HG03060 (cell line): ENCODE results near the gene WWOX.

ENCODE experiments used
- ATAC-seq: cut with Tn5 transposase; IDR thresholded peaks from one replicate; pipeline ENCODE4 v1.9.1; 2021; ENCODE audit warnings: low read depth, moderate number of reproducible peaks; ENCODE audit not compliant: unreplicated experiment

Gene WWOX

DNA sequence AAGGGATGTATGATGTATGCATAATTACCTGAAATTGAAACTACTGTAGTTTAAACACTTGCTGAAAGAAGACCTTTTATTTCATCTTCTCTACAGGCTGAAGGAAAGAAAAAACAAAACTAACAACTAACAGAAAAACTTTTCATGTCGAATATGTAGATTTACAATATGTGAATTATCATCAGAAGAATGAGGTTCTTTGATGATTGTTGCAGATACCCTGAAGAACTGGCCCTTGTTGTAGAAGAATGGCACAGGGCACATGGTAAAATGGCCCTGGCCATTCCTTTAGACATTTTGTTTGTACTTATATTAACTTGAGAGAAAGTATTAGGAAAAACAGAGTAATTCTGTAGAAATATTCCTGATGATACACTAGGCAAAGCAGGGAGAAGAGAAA is 1057.3 kb downstream of the WWOX start:
- ATAC-seq: no peak

DNA sequence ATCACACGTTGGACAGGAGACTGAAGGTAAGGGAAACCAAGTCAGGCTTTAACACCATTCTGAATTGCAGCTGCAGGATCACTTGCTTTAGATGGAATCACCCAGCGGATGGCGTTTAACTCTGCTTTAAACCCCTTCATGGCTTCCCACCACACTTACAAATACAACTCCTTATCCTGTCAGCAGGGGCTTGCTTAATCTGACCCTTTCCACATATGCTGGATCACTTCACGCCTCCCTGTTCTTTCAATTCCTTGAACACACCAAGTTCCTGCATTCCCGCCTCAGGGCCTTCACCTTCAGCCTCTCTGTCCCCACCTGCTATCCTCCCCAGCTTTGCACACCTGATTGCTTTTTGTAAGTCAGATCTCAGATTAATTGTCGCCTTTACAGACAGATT is 1058.9 kb downstream of the WWOX start:
- no peak for ATAC-seq

DNA sequence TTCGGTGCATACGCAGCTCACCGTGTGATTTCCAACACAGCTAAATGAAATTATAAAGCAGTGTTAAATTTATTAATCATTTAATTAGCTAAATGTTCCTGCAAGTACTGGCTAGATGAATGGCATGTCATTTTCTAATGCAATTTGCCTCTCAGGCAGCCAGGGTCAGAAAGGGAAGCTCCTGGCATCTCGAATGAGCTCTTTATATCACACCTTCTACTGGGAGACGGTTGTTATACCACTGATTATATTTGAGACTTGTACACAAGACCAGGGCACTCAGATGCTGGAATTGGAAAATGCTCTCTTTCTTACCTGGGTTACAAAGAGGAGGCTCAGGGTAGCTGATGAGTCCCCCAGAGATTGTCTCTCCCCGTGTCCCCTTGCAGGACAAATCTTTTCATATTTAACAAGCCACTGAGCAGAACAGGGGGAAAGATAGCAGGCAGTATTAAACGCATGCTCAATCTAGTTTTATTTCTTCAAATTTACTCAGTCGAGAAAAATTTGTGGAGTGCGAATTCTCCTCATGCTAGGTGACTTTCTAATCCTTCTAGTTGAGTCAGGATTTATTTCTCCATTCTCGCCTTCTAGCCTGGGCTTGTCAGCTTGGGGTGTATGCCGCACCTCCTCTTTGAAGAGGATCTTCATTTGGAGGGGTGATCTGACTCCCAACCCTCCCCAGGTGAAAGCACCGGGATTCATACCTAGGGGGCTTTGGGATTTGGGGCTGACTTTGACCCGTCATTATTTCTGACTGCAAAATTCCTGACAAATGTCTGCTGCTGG is 1060.0 kb downstream of the WWOX start:
- no peak for ATAC-seq

DNA sequence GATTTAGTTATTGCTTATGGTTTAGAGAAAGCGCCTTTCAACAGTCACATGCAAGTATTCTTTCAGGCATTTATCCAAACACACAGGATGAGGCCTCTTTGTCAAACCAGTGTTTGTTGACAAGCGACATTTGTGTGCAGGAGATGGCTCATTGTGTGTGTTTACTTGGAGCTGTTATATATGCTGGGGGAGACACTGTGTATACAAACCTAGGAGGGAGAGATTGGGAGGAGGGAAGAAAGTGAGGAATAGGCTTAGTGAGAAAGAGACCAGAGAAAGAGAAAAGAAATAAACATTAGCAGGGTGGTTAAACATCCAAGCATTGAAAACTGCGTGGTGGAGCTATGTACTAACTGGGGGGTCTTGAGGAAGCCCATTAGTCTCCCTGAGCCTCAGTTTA is 1063.5 kb downstream of the WWOX start:
- no peak for ATAC-seq

DNA sequence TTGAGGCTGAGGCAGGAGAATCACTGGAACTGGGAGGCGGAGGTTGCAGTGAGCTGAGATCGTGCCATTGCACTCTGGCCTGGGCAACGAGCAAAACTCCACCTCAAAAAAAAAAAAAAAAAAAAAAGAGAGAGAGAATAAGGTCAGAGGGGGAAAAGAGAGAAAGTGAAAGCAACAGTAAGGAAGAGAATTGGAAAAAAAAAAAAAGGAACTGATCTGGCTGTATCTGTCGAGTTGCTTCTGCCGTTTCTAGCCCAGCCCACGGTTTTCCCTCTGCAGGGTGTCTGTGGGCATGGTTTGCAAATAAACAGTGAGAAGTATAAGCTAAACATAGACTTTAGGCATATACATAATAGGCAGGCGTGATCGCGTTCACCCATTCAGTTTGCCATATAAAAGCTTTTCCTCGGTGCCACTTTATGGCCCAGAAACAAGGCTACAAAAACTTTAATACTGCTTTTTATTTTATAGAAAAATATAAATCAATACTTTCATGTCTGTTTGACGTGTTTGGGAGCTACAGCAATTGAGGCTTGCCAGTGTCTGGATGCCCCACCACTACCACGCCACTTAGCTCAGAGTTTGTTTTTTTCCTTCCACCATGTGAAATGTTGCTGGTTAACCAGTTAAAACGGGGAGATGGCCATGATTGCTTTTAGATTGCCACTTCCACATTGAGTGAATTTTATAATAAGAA is 1064.4 kb downstream of the WWOX start:
- no peak for ATAC-seq

DNA sequence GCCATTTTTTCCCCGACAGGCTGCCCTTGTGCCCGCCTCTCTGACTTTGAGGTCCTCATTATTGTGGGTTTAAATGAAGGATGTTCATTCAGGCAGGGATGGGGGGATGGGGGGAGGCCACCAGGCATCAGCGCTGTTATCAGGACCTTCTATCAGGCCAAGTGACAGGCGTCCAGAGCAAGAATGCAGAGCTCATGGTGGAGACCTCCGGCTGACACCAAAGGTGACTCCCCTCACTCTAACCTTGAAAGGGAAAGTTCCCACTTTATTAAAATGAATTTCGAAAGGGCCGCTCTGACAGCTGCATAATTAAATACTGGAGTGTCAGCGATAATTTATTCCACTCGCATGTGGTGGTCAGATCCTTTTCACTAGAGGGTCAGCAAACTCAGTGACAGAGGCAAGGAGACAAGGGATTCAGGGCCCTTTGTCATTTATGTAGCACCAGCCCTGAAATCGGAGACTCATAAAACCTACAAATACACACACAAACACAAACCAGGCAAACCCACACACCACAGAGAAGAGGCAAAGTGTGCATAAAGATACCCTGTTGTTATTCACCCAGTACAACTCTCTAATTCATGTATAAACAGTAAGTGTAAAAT is 1065.0 kb downstream of the WWOX start:
- no peak for ATAC-seq

DNA sequence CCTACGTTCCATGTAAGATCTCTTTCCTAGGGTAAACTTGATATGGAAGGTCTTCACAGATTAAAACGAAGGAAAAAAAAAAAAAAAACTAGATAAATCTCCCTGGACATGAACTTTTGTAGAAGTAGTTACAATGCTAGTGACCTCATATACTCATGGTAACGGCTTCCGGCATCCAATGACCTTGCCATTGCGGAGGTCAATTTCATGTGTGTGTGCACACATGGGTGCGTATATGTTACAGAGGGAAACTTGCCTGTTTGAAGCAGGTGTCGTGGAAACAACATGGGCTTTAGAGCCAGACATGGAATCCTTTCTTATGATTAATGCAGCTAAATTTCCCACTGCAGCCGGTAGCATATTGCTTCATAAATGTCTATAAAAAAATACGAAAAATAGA is 1065.6 kb downstream of the WWOX start:
- ATAC-seq: no peak

DNA sequence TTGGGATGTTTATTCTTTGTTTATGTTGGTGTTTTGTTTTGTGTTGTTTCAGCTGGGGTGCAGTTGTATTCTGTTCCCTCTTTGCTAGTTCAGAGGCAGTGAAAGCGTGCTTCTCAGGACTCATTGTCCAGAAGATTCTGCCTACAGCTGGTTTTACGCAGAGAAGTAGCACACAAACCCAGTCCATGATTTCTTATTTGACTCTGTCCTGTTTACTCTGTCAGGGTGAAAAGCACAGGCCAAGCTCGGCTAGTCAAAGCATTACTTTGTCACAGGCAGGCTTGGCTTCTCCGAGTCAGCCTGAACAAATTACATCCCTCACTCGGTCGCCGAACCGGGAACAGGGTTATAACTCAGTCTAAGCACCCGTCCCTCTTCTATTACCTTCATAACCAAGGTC is 1066.1 kb downstream of the WWOX start:
- no peak for ATAC-seq

DNA sequence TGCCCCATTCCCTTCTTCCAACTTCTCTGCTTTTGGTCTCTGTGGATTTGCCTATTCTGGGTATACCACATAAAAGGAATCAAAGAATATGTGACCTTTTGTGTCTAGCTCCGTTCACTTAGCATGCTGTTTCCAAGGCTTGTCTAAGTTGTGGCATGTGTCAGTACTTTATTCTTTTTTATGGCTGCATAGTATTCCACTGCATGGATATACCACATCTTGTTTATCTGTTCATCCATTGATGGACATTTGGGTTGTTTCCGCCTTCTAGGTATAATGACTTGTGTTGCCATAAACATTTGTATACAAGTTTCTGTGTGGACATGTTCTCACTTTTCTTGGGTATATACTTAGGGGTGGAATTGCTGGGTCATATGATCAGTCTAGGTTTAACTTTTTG is 1068.4 kb downstream of the WWOX start:
- no peak for ATAC-seq

DNA sequence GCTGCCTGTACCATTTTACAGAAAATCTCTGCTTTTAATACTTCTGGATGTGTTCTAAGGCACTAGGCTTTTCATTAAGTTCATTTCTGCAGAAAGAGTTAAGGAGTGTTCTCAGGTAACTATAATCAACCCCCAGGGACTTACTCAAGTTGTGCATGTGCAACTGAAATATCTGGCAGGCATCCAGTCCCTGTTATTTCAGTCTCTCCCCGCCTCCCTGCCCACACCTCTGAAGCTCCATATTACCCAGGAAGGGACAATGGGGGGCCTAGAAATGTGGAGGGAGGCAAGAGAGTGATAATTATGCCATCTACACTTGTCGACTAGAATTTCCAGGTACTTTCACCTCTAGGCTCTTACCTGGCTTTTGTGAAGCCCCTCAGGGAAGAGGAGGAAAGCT is 1068.9 kb downstream of the WWOX start:
- ATAC-seq: no peak

DNA sequence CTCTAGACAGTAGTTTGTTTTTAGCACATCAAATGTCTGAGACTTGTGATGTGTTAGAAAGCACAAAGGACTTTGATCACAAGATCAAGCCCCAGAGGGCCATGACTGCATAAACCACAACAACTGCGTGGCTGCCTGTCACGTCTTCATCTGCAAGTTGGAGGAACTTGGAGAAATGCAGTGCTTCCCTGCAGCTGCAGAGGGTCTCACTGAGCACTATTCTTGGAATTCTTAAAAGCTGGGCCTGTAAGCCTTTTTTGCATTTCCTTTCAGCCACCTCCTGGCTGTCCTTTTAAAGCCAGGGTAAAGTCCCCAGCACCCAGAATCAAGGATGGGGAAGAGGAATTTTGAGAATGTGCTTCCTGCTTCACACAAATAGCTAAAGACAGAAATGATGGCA is 1069.8 kb downstream of the WWOX start:
- ATAC-seq: no peak

DNA sequence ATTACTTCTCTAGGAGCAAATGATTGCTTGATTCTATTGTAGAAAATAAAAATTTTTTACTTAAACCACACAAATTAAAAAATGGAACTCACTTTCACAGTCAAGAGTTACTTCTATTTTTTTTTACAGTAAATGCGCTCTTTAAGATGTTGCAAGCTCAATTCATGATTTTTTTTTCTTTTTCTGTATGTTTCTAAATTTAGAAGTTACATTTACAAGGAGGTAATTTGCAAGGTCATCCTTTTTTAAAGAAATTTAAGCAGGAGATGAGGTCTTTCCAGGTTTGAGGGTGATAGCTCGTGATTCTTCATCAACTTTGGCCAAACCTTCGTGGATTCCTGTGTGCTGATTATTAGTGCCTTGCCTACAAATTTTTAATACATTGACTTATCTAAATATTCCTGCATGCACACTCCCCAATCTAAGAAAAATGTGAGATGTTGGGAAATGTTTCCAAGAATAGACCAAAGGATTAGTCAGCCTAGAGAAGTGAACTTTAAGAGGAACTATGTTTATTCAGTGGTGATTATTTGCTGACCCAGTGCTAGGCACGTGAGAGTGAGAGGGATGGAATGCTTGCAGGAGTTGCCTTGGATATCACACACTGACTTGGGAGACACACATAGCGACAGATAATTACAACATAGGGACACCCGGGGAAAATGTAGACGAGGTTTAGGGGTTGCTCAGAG is 1071.2 kb downstream of the WWOX start:
- no peak for ATAC-seq

DNA sequence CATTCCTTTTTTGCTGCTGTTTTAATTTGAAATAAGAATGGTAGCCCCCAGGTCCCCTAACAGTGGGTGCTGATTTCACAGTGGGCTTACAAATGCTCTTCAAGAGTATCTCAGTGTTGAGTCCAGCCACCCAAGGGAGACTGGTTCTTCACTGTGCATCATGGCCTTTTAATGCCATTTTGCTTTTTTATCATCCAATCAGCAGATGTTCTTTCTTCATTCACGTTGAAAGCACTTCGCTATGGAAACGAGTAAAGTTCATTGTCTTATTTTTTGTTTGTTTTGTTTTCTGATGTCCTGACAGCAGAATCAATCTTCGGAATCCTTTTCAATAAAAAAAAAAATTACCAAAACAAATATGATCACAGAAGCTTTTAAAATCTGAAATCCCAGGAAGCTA is 1072.0 kb downstream of the WWOX start:
- ATAC-seq: no peak

DNA sequence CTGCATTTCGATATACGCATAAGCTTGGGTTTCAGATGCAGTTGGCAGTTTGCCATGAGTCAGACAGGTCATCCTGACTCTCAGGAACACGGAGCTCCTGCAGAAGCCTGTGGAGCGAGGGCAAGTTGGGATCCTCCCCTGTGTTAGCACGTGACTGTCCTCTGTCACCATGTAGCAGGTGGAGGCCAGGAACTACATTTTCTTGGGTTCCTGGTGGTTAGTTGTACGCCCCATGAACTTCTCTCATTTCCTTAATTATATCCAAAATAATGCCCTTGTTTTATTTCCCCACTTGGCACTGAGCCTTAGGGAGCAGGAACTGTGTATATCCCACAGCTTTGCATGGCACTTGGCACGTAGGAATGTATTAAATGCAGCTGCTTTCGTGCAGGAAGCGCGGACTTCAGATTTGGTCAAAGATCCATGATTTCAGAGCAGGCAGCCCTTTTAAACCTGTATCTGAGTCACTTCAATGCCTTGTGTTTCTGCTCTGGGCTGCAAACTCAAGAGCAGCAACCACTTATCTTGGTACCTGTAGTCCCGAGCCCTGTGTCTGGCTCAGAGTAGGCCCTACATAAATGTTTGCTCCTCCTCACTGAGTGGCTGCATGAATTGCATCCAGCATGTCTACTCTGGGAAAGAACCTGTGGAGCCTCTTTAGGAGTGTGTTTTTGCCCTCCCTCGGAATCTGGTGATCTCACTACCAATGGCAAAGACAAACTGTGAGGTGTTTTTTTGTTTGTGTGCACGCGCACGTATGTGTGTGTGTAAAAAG is 1072.7 kb downstream of the WWOX start:
- ATAC-seq: no peak

DNA sequence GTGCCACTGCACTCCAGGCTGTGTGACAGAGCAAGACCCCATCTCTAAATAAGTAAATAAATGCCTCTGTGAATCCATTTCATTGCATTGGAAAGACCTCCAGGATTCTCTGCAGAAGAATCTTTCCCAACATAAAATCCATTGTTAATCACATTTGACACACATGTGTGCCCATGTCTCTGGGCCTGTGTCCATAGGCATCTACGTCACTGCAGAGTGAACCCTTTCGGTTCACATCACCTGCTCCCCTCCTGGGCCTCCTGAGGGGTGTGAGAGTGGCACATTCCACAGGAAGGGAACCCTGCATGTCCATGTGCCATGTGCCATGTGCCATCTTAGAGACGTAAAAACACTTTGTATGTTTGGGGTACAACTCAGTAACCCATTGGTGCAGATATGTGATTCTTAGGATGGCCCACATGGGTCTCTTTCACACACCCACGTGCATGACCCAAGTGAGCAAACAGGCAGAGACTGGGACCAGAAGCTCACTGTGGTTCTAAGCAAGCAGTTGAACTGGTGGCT is 1073.6 kb downstream of the WWOX start:
- ATAC-seq: no peak

DNA sequence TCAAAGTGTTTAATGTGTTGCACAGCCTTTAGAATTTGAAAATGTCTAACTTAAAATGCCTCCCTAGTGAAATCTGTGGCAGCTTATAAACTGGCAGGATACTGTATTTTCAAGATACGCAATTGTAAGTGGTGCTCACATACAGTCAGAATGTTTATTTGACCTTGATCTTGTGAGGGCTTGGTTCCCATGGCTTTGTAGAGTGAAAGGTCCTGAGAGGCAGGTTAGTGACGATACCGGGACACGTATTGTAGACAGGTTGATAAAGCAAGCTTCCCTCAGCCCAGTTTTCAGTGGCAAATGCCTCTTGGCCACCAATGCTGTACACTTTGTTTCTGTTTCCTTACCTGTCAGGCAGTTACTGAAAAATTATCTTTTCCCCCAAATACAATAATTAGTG is 1074.5 kb downstream of the WWOX start:
- no peak for ATAC-seq

DNA sequence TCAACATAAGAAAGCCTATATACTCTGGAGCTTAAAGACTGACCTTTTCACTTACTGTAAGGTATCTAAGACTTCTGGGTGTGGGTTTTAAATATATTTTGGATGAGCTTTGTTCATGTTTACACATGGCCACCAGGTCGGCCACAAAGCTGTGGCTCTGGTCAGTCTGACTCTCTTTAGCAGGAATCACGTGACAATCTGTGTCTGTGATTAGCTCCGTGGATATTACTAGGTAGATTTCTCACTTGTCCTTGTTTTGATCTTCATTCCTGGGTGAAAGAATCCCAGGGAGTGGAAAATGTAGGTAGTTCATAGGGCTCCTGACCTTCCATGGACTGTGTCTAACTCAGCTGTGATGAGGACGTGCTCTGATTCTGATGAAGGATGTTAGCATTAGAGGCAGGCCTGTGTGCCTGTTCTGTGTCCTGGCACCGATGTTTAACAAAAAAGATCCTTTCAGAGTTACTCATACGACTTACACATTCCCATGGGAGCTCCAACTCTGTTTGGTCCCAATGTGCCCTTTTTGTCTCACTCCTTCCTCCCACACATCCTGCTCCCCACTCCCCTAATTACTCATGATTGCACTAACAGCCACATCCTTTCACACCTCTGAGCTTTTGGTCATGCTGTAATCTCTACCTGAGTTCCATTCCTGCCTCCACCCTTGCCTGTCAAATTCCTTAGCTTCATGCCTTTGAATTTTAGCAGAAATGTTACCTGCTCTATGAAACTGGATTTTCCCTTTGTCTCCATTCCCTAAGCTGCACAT is 1076.0 kb downstream of the WWOX start:
- no peak for ATAC-seq

DNA sequence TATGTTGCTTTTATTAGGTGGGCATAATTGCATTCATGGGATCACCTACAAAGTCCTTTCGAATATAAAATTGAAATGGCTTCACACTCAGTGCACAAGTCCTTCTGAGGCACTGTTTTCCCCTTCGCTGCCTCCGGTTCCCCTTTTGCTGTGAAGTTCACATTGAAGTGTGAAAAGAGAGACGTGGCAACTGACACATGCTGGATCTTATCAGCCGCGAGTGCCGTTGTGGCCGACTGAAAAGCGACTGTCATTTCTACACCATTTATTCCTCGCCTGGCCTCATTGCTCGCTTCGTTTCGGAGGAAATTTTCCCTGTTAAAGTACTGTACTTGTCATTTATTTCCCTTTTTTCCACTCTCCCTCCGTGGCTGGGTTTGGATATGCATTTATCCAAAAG is 1077.6 kb downstream of the WWOX start:
- ATAC-seq: no peak

DNA sequence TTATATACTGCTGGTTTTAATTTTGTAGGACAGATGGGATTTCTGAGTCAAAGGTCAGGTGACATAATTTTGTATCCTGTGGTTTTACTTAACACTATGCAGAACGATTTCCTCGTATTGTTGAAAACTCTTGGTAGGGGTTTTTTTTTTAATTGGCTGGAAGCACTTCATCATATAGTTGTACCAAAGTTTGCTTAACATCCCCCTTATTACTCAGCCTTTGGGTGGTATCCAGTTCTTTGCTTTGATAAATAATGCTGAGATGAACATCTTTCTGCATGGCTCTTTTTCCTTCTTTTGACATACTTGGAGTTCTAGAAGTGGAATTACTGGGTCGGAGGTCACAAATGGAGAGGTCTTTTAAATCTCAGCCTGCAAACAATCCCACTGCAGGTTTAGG is 1082.0 kb downstream of the WWOX start:
- ATAC-seq: no peak

DNA sequence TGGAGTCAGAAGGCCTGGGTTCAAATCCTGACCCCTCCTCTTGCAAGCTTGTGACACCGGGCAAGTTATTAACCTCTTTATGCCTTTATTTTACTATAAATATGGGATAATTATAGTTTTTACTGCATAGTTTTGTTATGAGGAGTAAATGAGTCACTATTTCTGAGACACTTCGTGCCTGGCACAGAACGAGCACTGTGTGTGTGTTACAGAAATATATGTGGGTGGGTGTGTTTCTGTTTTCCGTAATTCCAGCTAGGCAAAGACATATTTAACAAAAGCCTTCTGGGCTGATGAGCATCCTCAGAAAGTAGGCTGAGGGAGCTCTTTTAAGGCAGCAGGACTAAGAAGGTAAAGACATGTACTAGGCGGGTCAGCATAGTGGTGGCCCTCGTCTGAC is 1083.2 kb downstream of the WWOX start:
- no peak for ATAC-seq
